AG04450 (cell line): ENCODE data around the gene LYRM2. TPM values are rescaled to one million over a fixed set of nuclear protein-coding genes. Genes with fewer than 3 reads are reported as not detected.

Experiments
- CTCF ChIA-PET: fragments of 300-600, 350-600 bp; formaldehyde crosslinking; extraction: SDS; loops from one replicate; lab custom pipeline; 2022; ENCODE audit warnings: antibody characterized with exemption, inconsistent platforms; lab: Charles Lee
- POLR2A ChIA-PET: fragments of 350-600 bp; formaldehyde crosslinking; extraction: SDS; loops from one replicate; lab custom pipeline; 2021; ENCODE audit warnings: antibody characterized with exemption, inconsistent platforms; lab: Yijun Ruan, JAX
- DNase-seq: peaks from one replicate; pipeline ENCODE4 v3.0.0-alpha.2; 2011; ENCODE audit warnings: low read depth, low spot score
- H3K27ac ChIP-seq: one replicate; pipeline ENCODE4 v1.5.1; 2012; ENCODE audit warnings: low read depth, low read length, control low read depth
- H3K27me3 ChIP-seq: one replicate; pipeline ENCODE4 v1.6.0; 2012; ENCODE audit warnings: low read length; ENCODE audit not compliant: control insufficient read depth, insufficient read depth
- H3K4me3 ChIP-seq: 2 replicates; pipeline ENCODE4 v1.5.1; 2011; ENCODE audit warnings: mild to moderate bottlenecking, low read depth, low read length, control low read depth
- H3K9me3 ChIP-seq: 2 replicates; pipeline ENCODE4 v1.5.1; 2012; ENCODE audit warnings: low read length; ENCODE audit not compliant: control insufficient read depth, insufficient read depth
- polyA plus RNA-seq: library from polyadenylated mRNA; depleted of rRNA; stranded (reverse); fragments of >200 nt; gene quantifications from 2 replicates; pipeline ENCODE4 v1.2.3, GENCODE V29; 2011
- TF ChIP-seq, protein P1 (sequence below): IDR thresholded peaks from 2 replicates; pipeline ENCODE4 v1.5.1; 2011; ENCODE audit warnings: low read depth, low read length, control low read depth, inconsistent platforms

Gene LYRM2
- polyA plus RNA-seq, 1 experiment, result 58.5 TPM

DNA sequence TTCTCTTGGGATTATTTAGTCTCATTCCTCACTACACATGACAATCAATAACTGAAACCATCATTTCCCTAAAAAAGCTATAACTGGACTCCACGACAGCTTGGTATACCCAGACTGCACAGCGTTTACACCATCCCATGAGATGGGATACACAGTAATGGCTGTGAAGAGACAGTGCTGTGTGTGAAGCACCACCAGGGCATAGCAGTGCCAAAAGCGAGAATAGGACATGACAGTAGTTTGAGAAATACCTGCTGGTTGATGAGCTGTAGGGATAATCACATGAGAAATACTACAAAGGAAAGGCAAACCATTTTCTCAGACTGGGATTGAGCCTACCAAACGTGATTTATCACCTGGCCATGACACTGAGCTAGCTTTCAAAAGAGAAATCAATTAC, 22.4 kb upstream of the LYRM2 start:
- Histone ChIP-seq H3K9me3 (no peaks in the 10 kb centered on the region), H3K27me3 (no peaks in the 10 kb centered on the region), H3K4me3 (no peak overlapping the region), H3K27ac (no peak overlapping the region)
- no peak for DNase-seq
- ChIA-PET POLR2A (no interaction called here), CTCF (no interaction called here)
- TF ChIP-seq, protein P1, sequence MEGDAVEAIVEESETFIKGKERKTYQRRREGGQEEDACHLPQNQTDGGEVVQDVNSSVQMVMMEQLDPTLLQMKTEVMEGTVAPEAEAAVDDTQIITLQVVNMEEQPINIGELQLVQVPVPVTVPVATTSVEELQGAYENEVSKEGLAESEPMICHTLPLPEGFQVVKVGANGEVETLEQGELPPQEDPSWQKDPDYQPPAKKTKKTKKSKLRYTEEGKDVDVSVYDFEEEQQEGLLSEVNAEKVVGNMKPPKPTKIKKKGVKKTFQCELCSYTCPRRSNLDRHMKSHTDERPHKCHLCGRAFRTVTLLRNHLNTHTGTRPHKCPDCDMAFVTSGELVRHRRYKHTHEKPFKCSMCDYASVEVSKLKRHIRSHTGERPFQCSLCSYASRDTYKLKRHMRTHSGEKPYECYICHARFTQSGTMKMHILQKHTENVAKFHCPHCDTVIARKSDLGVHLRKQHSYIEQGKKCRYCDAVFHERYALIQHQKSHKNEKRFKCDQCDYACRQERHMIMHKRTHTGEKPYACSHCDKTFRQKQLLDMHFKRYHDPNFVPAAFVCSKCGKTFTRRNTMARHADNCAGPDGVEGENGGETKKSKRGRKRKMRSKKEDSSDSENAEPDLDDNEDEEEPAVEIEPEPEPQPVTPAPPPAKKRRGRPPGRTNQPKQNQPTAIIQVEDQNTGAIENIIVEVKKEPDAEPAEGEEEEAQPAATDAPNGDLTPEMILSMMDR, result no peak

DNA sequence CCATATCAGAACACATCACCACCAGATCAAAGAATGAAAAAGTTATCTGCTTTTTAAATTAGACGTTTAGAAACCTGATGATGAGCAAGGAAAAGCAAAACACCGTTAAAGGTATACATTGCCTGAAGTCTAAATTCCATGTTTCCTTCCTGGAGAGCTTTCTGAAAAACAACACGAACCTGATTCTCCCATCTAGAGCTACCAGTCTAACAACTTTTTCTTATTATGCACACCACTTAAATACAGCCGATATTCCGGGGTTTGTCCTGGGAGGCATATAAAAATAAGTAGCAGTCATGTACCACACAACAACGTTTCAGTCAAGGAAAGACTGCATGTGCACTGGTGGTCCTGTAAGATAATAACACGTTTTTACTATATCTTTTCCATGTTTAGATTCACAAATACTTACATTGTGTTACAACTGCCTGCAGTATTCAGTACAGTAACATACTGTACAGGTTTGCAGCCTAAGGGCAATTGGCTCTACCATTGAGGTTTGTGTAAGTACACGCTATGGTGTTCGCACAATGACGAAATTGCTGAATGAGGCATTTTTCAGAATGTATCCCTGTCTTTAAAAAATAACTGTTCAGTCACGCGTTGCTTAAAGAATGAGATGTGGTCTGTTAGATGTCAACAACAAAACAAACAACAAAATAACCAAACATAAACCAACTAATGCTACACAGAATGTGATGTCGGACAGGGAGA, 19.1 kb upstream of the LYRM2 start:
- Histone ChIP-seq H3K27me3 (no peaks in the 10 kb centered on the region), H3K27ac (no peak overlapping the region), H3K4me3 (no peak overlapping the region), H3K9me3 (no peaks in the 10 kb centered on the region)
- TF ChIP-seq, protein P1, result no peak
- ChIA-PET POLR2A (no interaction called here), CTCF (no interaction called here)
- DNase-seq, result no peak

DNA sequence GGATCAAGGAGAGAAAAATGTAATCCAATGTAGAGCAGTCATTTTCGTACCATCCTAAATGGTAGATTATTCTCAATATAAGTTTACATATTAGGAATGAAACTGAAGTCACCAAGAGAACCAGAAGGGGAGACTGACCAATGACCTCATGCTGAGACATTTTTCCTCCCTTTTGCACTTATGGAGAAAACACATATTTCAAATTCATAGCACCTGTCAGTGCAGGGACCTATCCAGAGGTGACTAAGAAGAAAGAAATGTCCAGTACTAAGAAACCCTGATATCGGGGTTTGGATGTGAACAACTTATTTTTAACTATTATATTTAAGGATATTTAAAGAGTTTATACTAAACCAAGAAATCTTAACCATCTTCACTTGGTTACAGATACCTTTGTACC, 16.6 kb upstream of the LYRM2 start:
- CTCF ChIA-PET, result no interaction called here
- H3K27me3 ChIP-seq, result no peaks in the 10 kb centered on the region
- TF ChIP-seq, protein P1, result no peak
- DNase-seq, result no peak
- H3K27ac ChIP-seq, result no peak overlapping the region
- H3K9me3 ChIP-seq, result no peaks in the 10 kb centered on the region
- POLR2A ChIA-PET, result no interaction called here
- H3K4me3 ChIP-seq, result no peak overlapping the region

DNA sequence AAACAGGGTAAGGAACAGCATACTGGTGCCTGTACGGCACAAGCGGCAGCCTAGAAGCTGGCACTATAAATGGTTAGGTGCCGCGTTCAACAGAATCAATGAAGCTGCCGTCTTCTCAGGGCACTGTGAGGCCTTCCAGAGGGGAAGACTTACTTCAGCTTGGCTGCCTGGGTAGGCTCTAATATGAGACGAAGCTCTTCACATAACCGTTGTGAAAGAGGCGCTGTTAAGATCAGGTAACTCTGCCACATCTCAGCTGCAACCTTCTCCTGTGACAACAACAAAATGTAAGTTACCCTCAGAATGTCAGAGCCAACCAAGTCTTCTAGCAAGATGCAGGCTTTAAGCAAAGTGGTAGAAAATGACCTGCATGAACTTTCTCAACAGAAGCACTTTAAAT, 12.0 kb upstream of the LYRM2 start:
- CTCF ChIA-PET, result no interaction called here
- Histone ChIP-seq H3K27me3 (no peaks in the 10 kb centered on the region), H3K4me3 (no peak overlapping the region), H3K27ac (no peak overlapping the region), H3K9me3 (no peaks in the 10 kb centered on the region)
- POLR2A ChIA-PET, result no interaction called here
- no peak for DNase-seq
- TF ChIP-seq, protein P1, result no peak

DNA sequence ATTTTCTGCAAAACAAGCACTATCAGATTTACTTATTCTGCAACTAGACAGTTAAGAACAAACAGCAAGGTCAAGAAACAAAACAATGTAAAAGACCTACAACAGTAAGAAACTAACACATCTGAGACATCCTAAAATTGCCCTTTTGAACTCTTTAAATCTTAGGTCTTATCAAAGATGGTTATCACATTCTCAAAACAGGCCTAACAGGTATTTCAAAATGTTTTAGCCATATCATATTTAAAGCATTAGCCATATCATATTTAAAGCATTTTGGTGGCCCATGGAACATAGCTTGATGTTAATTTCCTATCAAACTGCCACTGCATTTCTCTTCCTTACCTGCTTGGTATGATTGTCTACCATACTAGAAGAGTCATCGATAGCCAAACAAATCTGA, 11.1 kb upstream of the LYRM2 start:
- POLR2A ChIA-PET, result no interaction called here
- Histone ChIP-seq H3K27me3 (no peaks in the 10 kb centered on the region), H3K4me3 (no peak overlapping the region), H3K27ac (no peak overlapping the region), H3K9me3 (no peaks in the 10 kb centered on the region)
- TF ChIP-seq, protein P1, result no peak
- CTCF ChIA-PET, result no interaction called here
- no peak for DNase-seq
